SK-N-MC (cell line): Measurements from ENCODE around the gene EDARADD.

Experiments
- EZH2 ChIP-seq: fragments of 200-600 bp; sonication (generic); IDR thresholded peaks from one replicate; pipeline ENCODE4 v1.6.1; 2017; ENCODE audit warnings: antibody characterized with exemption
- FOXP2 ChIP-seq: optimal IDR thresholded peaks from 2 replicates; pipeline ENCODE3; 2011; ENCODE audit warnings: mild to moderate bottlenecking, moderate library complexity; ENCODE audit not compliant: insufficient read depth; ENCODE audit errors: extremely low read length, control extremely low read depth
- POLR2AphosphoS5 ChIP-seq: IDR thresholded peaks from 2 replicates; pipeline ENCODE4 v1.6.1; 2012; ENCODE audit warnings: mild to moderate bottlenecking, low read depth, low read length, borderline replicate concordance

DNA sequence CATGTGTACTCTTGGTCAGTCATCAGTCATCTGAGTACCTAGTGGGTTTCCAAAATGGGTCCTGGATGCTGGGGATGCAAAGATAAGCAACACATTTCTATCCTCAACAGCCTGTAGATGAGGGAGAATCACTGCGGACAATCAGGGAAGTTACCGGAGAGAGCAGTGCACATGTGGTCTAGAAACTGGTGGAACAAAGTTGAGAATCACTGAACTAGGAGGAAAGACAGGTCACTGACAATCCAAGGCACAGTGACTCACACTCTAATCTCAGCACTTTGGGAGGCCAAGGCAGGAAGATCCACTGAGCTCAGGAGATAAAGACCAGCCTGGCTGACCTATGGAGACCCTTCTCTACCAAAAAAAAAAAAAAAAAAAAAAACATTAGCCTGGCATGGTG is 98.3 kb downstream of the EDARADD start:
- no peak for TF ChIP-seq EZH2
- no peak for TF ChIP-seq POLR2AphosphoS5
- TF ChIP-seq FOXP2 = no peak
